Neural progenitor cell (in vitro differentiated cells): ENCODE measurements around the gene GALNT18. TPM values are rescaled to one million over a fixed set of nuclear protein-coding genes. Genes with fewer than 3 reads are reported as not detected.

Experiments
- DNase-seq: peaks from one replicate; pipeline ENCODE4 v3.0.0-alpha.2; 2016; ENCODE audit warnings: low spot score
- H2AFZ ChIP-seq: fragments of 200-600 bp; sonication (generic); replicated peaks from 2 replicates; pipeline ENCODE4 v1.6.1; 2016; ENCODE audit warnings: antibody characterized with exemption
- H3F3A ChIP-seq: fragments of 200-600 bp; sonication (generic); 2 replicates; pipeline ENCODE4 v1.6.1; 2016; ENCODE audit warnings: antibody characterized with exemption, low read depth
- H3K27ac ChIP-seq: fragments of 200-600 bp; sonication (generic); 2 replicates; pipeline ENCODE4 v1.5.1; 2016; ENCODE audit warnings: mild to moderate bottlenecking
- H3K27me3 ChIP-seq: fragments of 200-600 bp; sonication (generic); 2 replicates; pipeline ENCODE4 v1.6.1; 2016; ENCODE audit warnings: mild to moderate bottlenecking, moderate library complexity
- H3K36me3 ChIP-seq: fragments of 200-600 bp; sonication (generic); 2 replicates; pipeline ENCODE4 v1.5.1; 2016
- H3K4me1 ChIP-seq: fragments of 200-600 bp; sonication (generic); 2 replicates; pipeline ENCODE4 v1.6.1; 2016; ENCODE audit warnings: mixed run types
- H3K4me2 ChIP-seq: fragments of 200-600 bp; sonication (generic); 2 replicates; pipeline ENCODE4 v1.6.1; 2016
- H3K4me3 ChIP-seq: fragments of 200-600 bp; sonication (generic); 2 replicates; pipeline ENCODE4 v1.5.1; 2016
- H3K79me2 ChIP-seq: fragments of 200-600 bp; sonication (generic); 2 replicates; pipeline ENCODE4 v1.6.1; 2016; ENCODE audit warnings: low read depth
- H3K9ac ChIP-seq: fragments of 200-600 bp; sonication (generic); 2 replicates; pipeline ENCODE4 v1.6.1; 2016
- H3K9me3 ChIP-seq: fragments of 200-600 bp; sonication (generic); 2 replicates; pipeline ENCODE4 v1.5.1; 2016; ENCODE audit warnings: low read depth
- H4K20me1 ChIP-seq: fragments of 200-600 bp; sonication (generic); 2 replicates; pipeline ENCODE4 v1.6.1; 2016; ENCODE audit warnings: low read depth
- H3K27ac Mint-ChIP-seq: 3 replicates; pipeline ENCODE4 v1.8.0; 2021; ENCODE audit warnings: mixed read lengths
- H3K27me3 Mint-ChIP-seq: 2 replicates; pipeline ENCODE4 v1.8.0; 2022; ENCODE audit warnings: low read depth, mild to moderate bottlenecking, inconsistent platforms, moderate library complexity, mixed read lengths; ENCODE audit not compliant: insufficient read depth
- H3K36me3 Mint-ChIP-seq: 3 replicates; pipeline ENCODE4 v1.8.0; 2021; ENCODE audit warnings: mixed read lengths
- H3K4me1 Mint-ChIP-seq: 3 replicates; pipeline ENCODE4 v1.8.0; 2021; ENCODE audit warnings: mixed read lengths
- H3K4me3 Mint-ChIP-seq: 3 replicates; pipeline ENCODE4 v1.8.0; 2021; ENCODE audit warnings: mild to moderate bottlenecking, moderate library complexity, mixed read lengths
- H3K9me3 Mint-ChIP-seq: 3 replicates; pipeline ENCODE4 v1.8.0; 2020; ENCODE audit warnings: mixed read lengths
- EZH2 ChIP-seq: fragments of 200-600 bp; sonication (generic); IDR thresholded peaks from 2 replicates; pipeline ENCODE4 v1.6.1; 2017; ENCODE audit warnings: antibody characterized with exemption, mild to moderate bottlenecking, moderate library complexity
- EZH2phosphoT487 ChIP-seq: fragments of 200-600 bp; sonication (generic); IDR thresholded peaks from 2 replicates; pipeline ENCODE4 v1.6.1; 2017; ENCODE audit warnings: antibody characterized with exemption
- total RNA-seq: library from RNA; depleted of rRNA; stranded (reverse); fragments of >200 nt; gene quantifications from 2 replicates; pipeline ENCODE4 v1.2.3, GENCODE V29; 2015; ENCODE audit warnings: low replicate concordance
- TF ChIP-seq, protein P1 (sequence below): fragments of 200-600 bp; sonication (generic); IDR thresholded peaks from 2 replicates; pipeline ENCODE4 v1.5.1; 2017; ENCODE audit warnings: antibody characterized with exemption, mild to moderate bottlenecking

GALNT18 gene
- total RNA-seq, 1 donor from 2014 or later: 2.4 TPM

DNA sequence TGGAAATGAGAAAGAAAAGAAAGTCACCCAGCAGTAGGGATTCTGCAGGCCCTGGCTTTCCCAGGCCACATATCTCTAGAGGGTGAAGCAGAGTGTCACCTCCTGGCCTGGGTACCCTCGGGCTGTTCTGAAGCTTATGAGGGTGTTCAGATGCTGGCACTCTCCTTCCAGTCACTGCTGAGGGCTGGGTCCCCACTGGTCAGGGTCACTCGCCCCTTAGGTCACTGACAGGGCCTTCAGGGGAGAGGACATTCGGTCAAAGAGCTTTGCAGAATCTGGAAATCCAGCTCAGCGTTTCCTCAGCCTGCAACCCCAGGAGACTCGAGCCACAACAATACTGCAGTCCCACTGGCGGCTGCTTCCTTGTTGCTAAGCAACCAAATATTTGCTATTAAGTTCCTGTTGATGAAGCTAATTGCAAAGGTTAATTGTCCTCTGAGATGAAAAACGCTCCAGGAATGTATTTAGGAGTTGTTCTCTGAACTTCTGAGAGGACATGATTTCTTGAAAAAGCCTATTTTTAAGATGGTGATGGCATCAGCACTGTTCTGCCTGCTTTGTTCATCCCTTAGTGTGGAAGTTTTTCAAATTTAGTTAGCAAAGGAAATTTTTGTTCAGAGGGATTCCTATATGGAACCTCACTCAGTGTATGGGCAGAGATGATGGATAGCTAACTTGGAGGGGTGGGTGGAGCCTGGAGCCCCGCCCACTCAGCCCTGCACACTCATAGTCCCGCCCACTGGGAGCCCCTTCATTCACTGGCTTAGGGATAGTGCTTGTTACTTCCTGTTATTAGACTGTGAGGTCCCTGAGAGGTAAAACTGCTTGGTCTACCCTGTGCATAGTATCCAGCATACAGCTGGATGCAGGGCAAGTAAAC, 378.0 kb downstream of the GALNT18 start:
- no peaks in the 10 kb centered on the region for H3K9me3 ChIP-seq
- peak; percentile 82 for DNase-seq
- no peaks in the 10 kb centered on the region for H3K36me3 ChIP-seq
- H3K4me1 ChIP-seq: peaks cover 15% of the 10 kb centered on the region
- H2AFZ ChIP-seq: peak overlapping the region; percentile 75
- H3K4me1 Mint-ChIP-seq: peaks cover 31% of the 10 kb centered on the region
- peak overlapping the region; percentile 58 for H3K4me3 Mint-ChIP-seq
- peak overlapping the region; percentile 97 for H3K27ac Mint-ChIP-seq
- peaks cover 8% of the 10 kb centered on the region for H3K9me3 Mint-ChIP-seq
- no peaks in the 10 kb centered on the region for H4K20me1 ChIP-seq
- H3K27ac ChIP-seq: peak overlapping the region; percentile 44
- no peaks in the 10 kb centered on the region for H3K79me2 ChIP-seq
- H3K9ac ChIP-seq: no peak overlapping the region
- H3K36me3 Mint-ChIP-seq: no peaks in the 10 kb centered on the region
- H3K4me2 ChIP-seq: peak overlapping the region; percentile 23
- H3K4me3 ChIP-seq: no peak overlapping the region
- peaks cover 24% of the 10 kb centered on the region for H3F3A ChIP-seq
- H3K27me3 ChIP-seq: no peaks in the 10 kb centered on the region
- TF ChIP-seq EZH2phosphoT487 (no peak), EZH2 (no peak)
- TF ChIP-seq, protein P1, sequence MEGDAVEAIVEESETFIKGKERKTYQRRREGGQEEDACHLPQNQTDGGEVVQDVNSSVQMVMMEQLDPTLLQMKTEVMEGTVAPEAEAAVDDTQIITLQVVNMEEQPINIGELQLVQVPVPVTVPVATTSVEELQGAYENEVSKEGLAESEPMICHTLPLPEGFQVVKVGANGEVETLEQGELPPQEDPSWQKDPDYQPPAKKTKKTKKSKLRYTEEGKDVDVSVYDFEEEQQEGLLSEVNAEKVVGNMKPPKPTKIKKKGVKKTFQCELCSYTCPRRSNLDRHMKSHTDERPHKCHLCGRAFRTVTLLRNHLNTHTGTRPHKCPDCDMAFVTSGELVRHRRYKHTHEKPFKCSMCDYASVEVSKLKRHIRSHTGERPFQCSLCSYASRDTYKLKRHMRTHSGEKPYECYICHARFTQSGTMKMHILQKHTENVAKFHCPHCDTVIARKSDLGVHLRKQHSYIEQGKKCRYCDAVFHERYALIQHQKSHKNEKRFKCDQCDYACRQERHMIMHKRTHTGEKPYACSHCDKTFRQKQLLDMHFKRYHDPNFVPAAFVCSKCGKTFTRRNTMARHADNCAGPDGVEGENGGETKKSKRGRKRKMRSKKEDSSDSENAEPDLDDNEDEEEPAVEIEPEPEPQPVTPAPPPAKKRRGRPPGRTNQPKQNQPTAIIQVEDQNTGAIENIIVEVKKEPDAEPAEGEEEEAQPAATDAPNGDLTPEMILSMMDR: no peak
- peaks cover 17% of the 10 kb centered on the region for H3K27me3 Mint-ChIP-seq

DNA sequence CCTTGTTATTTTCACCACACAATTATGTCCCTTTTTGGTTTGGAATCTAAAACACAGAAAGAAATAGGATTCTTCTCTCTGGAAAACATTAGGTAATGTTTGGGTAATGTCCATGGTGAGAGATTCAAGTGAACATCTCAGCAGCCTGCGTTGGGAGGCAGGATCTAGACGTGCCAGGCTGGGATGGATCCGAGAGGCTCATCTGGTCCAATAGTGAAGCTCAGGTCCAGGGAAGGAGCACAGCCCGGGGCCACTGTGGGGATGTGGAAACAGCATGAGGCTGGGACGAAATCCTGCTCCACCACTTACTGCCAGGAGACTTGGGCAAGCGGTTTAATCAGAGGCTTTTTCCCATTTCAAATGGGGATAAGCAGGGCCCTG, 378.6 kb downstream of the GALNT18 start:
- H3K9me3 Mint-ChIP-seq: peaks cover 8% of the 10 kb centered on the region
- peaks cover 15% of the 10 kb centered on the region for H3K4me1 ChIP-seq
- H3K27ac ChIP-seq: no peak overlapping the region
- peak overlapping the region; percentile 23 for H3K4me2 ChIP-seq
- H4K20me1 ChIP-seq: no peaks in the 10 kb centered on the region
- H3K4me3 Mint-ChIP-seq: peak overlapping the region; percentile 58
- H3K9ac ChIP-seq: no peak overlapping the region
- H3F3A ChIP-seq: peaks cover 24% of the 10 kb centered on the region
- peaks cover 17% of the 10 kb centered on the region for H3K27me3 Mint-ChIP-seq
- H3K27ac Mint-ChIP-seq: peak overlapping the region; percentile 97
- H3K79me2 ChIP-seq: no peaks in the 10 kb centered on the region
- no peaks in the 10 kb centered on the region for H3K27me3 ChIP-seq
- TF ChIP-seq EZH2: no peak
- TF ChIP-seq EZH2phosphoT487: no peak
- TF ChIP-seq, protein P1: no peak
- no peaks in the 10 kb centered on the region for H3K9me3 ChIP-seq
- H3K4me3 ChIP-seq: no peak overlapping the region
- peak overlapping the region; percentile 75 for H2AFZ ChIP-seq
- DNase-seq: no peak
- no peaks in the 10 kb centered on the region for H3K36me3 ChIP-seq
- H3K36me3 Mint-ChIP-seq: no peaks in the 10 kb centered on the region
- H3K4me1 Mint-ChIP-seq: peaks cover 31% of the 10 kb centered on the region

DNA sequence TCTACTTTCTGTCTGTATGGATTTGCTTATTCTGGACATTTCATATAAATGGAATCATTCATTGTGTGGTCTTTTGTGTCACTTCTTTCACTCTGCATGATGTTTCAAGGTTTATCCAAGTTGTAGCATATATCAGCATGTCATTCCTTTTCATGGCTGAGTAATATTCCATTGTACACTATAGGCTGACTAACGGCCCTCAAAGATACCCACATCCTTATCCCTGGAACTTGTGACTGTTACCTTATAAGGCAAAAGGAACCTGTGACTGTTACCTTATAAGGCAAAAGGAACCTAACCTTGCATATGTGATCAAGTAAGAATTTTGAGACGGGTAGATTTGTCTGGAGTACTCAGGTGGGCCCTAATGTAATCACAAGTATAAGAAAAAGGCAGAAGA, 380.5 kb downstream of the GALNT18 start:
- Mint-ChIP-seq H3K36me3 (no peaks in the 10 kb centered on the region), H3K4me1 (peaks cover 41% of the 10 kb centered on the region), H3K4me3 (no peak overlapping the region), H3K27ac (no peak overlapping the region), H3K9me3 (no peaks in the 10 kb centered on the region), H3K27me3 (peaks cover 9% of the 10 kb centered on the region)
- H3K4me3 ChIP-seq: no peak overlapping the region
- no peaks in the 10 kb centered on the region for H3K79me2 ChIP-seq
- no peaks in the 10 kb centered on the region for H4K20me1 ChIP-seq
- H3K4me2 ChIP-seq: no peak overlapping the region
- no peak for TF ChIP-seq EZH2phosphoT487
- TF ChIP-seq EZH2: no peak
- TF ChIP-seq, protein P1: no peak
- H3K4me1 ChIP-seq: peaks cover 15% of the 10 kb centered on the region
- DNase-seq: no peak
- H3K27me3 ChIP-seq: no peaks in the 10 kb centered on the region
- no peak overlapping the region for H3K9ac ChIP-seq
- H3K36me3 ChIP-seq: no peaks in the 10 kb centered on the region
- H3K27ac ChIP-seq: no peak overlapping the region
- peaks cover 15% of the 10 kb centered on the region for H3F3A ChIP-seq
- no peak overlapping the region for H2AFZ ChIP-seq
- no peaks in the 10 kb centered on the region for H3K9me3 ChIP-seq
